HepG2 (cell line): ENCODE data around the gene AMN. TPM values are rescaled to one million over a fixed set of nuclear protein-coding genes. Genes with fewer than 3 reads are reported as not detected.

Experiments used
- HDAC6 ChIP-seq: fragments of 200-600 bp; sonication (generic); IDR thresholded peaks from 2 replicates; pipeline ENCODE4 v1.7.0; 2017; ENCODE audit warnings: mild to moderate bottlenecking, antibody characterized with exemption, low read length, low read depth
- IKZF4 ChIP-seq: sonication (generic); formaldehyde crosslinking; IDR thresholded peaks from 2 replicates; pipeline ENCODE4 v1.5.1; 2020; ENCODE audit warnings: borderline replicate concordance, mild to moderate bottlenecking, low read depth, missing genetic modification reagents; ENCODE audit errors: not compliant biosample characterization
- IRF2 ChIP-seq: IDR thresholded peaks from 2 replicates; pipeline ENCODE4 v1.6.1; 2018; ENCODE audit warnings: missing genetic modification reagents, missing compliant biosample characterization
- MBNL3 ChIP-seq: fragments of 250-450 bp; sonication (Bioruptor Pico); conservative IDR thresholded peaks from 2 replicates; pipeline ENCODE4 v1.8.0; 2022; ENCODE audit warnings: mild to moderate bottlenecking, inconsistent platforms
- PCBP1 ChIP-seq: fragments of 200-400 bp; formaldehyde crosslinking; IDR thresholded peaks from 2 replicates; pipeline ENCODE4 v1.6.1; 2017; ENCODE audit warnings: mild to moderate bottlenecking, low read depth, low read length, borderline replicate concordance
- PRPF4 ChIP-seq: fragments of 200-400 bp; formaldehyde crosslinking; IDR thresholded peaks from 2 replicates; pipeline ENCODE4 v1.6.1; 2016; ENCODE audit warnings: low read length, low read depth; ENCODE audit not compliant: poor library complexity, severe bottlenecking
- REPIN1 ChIP-seq: sonication (generic); formaldehyde crosslinking; IDR thresholded peaks from 2 replicates; pipeline ENCODE4 v1.8.0; 2022; ENCODE audit warnings: missing genetic modification reagents, low read depth, mild to moderate bottlenecking, borderline replicate concordance
- TMF1 ChIP-seq: sonication (generic); formaldehyde crosslinking; IDR thresholded peaks from 2 replicates; pipeline ENCODE4 v1.8.1; 2022; ENCODE audit warnings: low read depth, missing genetic modification reagents
- ZFP82 ChIP-seq: sonication (generic); formaldehyde crosslinking; IDR thresholded peaks from 2 replicates; pipeline ENCODE4 v1.5.1; 2020; ENCODE audit warnings: mild to moderate bottlenecking, missing genetic modification reagents, borderline replicate concordance
- ZNF224 ChIP-seq: sonication (generic); formaldehyde crosslinking; IDR thresholded peaks from 2 replicates; pipeline ENCODE4 v1.5.0; 2020; ENCODE audit warnings: mild to moderate bottlenecking, missing genetic modification reagents
- ZNF33A ChIP-seq: sonication (generic); formaldehyde crosslinking; IDR thresholded peaks from 2 replicates; pipeline ENCODE4 v1.5.1; 2020; ENCODE audit warnings: missing genetic modification reagents, mild to moderate bottlenecking, moderate library complexity, borderline replicate concordance
- ZNF441 ChIP-seq: sonication (generic); formaldehyde crosslinking; IDR thresholded peaks from 2 replicates; pipeline ENCODE4 v1.7.0; 2021; ENCODE audit warnings: missing genetic modification reagents, borderline replicate concordance
- ZNF496 ChIP-seq: sonication (generic); formaldehyde crosslinking; IDR thresholded peaks from 2 replicates; pipeline ENCODE4 v1.8.1; 2023; ENCODE audit warnings: mild to moderate bottlenecking, moderate library complexity, missing genetic modification reagents; ENCODE audit not compliant: insufficient replicate concordance
- ZNF576 ChIP-seq: sonication (generic); formaldehyde crosslinking; IDR thresholded peaks from 2 replicates; pipeline ENCODE4 v1.4.0; 2020; ENCODE audit warnings: mild to moderate bottlenecking, missing genetic modification reagents
- ZNF598 ChIP-seq: sonication (generic); formaldehyde crosslinking; IDR thresholded peaks from 2 replicates; pipeline ENCODE4 v1.5.1; 2020; ENCODE audit warnings: mild to moderate bottlenecking, missing genetic modification reagents, borderline replicate concordance
- ZZZ3 ChIP-seq: sonication (generic); formaldehyde crosslinking; IDR thresholded peaks from 2 replicates; pipeline ENCODE4 v1.4.0; 2020; ENCODE audit warnings: missing genetic modification reagents, mild to moderate bottlenecking, borderline replicate concordance
- polyA plus RNA-seq, 8 experiments: library from polyadenylated mRNA; depleted of rRNA in 3 of 8; stranded (reverse) in 7 of 8; unstranded in 1 of 8; fragments of >200 nt; fragmentation: Illumina TruSeq in 4 of 8; extraction: Trizol in 4 of 8; gene quantifications; 2 replicates each; pipeline versions ENCODE4 v1.2.1 to v1.2.3, GENCODE V29; 2011 to 2016; ENCODE audit warnings: low read depth in 4 of 8, missing spikeins in 1 of 8, mixed read lengths in 1 of 8; ENCODE audit not compliant: insufficient read depth in 1 of 8
- total RNA-seq, 5 experiments: library from RNA; depleted of rRNA; stranded (reverse); fragments of >200 nt; fragmentation: Illumina TruSeq; extraction: Trizol; gene quantifications; 2 replicates each; pipeline ENCODE4 v1.2.3, GENCODE V29; 2016; ENCODE audit warnings: low read depth in 1 of 5
- TF ChIP-seq, protein P1 (sequence below): sonication (generic); formaldehyde crosslinking; conservative IDR thresholded peaks from 2 replicates; pipeline ENCODE4 v1.8.0; 2022; ENCODE audit warnings: low read depth, missing genetic modification reagents
- TF ChIP-seq, protein P2 (sequence below): sonication (generic); formaldehyde crosslinking; IDR thresholded peaks from 2 replicates; pipeline ENCODE4 v1.4.0; 2020; ENCODE audit warnings: mild to moderate bottlenecking, low read depth, missing genetic modification reagents
- TF ChIP-seq, protein P3 (sequence below): sonication (generic); formaldehyde crosslinking; IDR thresholded peaks from 2 replicates; pipeline ENCODE4 v1.4.0; 2020; ENCODE audit warnings: mild to moderate bottlenecking, missing genetic modification reagents, borderline replicate concordance
- TF ChIP-seq, protein P4 (sequence below): sonication (generic); formaldehyde crosslinking; IDR thresholded peaks from 2 replicates; pipeline ENCODE4 v1.4.0; 2020; ENCODE audit warnings: mild to moderate bottlenecking, missing genetic modification reagents
- TF ChIP-seq, protein P5 (sequence below): sonication (generic); formaldehyde crosslinking; IDR thresholded peaks from 2 replicates; pipeline ENCODE4 v1.8.0; 2022; ENCODE audit warnings: missing genetic modification reagents, mild to moderate bottlenecking, inconsistent platforms, borderline replicate concordance

Gene AMN
- total and polyA plus RNA-seq, 2 of the 13 experiments (the other 11 are each of a cell fraction or from before 2014, with no cell fraction given), result 9.8 to 33.1 TPM

- TF ChIP-seq, protein P1, sequence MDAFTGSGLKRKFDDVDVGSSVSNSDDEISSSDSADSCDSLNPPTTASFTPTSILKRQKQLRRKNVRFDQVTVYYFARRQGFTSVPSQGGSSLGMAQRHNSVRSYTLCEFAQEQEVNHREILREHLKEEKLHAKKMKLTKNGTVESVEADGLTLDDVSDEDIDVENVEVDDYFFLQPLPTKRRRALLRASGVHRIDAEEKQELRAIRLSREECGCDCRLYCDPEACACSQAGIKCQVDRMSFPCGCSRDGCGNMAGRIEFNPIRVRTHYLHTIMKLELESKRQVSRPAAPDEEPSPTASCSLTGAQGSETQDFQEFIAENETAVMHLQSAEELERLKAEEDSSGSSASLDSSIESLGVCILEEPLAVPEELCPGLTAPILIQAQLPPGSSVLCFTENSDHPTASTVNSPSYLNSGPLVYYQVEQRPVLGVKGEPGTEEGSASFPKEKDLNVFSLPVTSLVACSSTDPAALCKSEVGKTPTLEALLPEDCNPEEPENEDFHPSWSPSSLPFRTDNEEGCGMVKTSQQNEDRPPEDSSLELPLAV (CRISPR knock-in tag), result no peak
- TF ChIP-seq PCBP1 (peak; percentile 95; the same call in 1 of the 2 replicates), IKZF4 (peak; percentile 83), ZNF576 (no peak), IRF2 (CRISPR knock-in tag) (peak; percentile 64; the same call in 1 of the 2 replicates), PRPF4 (no peak), ZNF33A (CRISPR knock-in tag) (no peak), ZFP82 (CRISPR knock-in tag) (peak; percentile 79; the same call in 1 of the 2 replicates), ZZZ3 (CRISPR knock-in tag) (no peak), ZNF496 (CRISPR knock-in tag) (no peak), TMF1 (0 out of 2 replicates have a peak, but pooled peaks have one; percentile 49), HDAC6 (no peak), ZNF224 (CRISPR knock-in tag) (no peak), REPIN1 (CRISPR knock-in tag) (peak; percentile 53), MBNL3 (CRISPR knock-in tag) (no peak), ZNF598 (CRISPR knock-in tag) (no peak), ZNF441 (CRISPR knock-in tag) (peak; percentile 29; the same call in 1 of the 2 replicates)
- TF ChIP-seq, protein P2, sequence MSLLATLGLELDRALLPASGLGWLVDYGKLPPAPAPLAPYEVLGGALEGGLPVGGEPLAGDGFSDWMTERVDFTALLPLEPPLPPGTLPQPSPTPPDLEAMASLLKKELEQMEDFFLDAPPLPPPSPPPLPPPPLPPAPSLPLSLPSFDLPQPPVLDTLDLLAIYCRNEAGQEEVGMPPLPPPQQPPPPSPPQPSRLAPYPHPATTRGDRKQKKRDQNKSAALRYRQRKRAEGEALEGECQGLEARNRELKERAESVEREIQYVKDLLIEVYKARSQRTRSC (CRISPR knock-in tag), result no peak
- TF ChIP-seq, protein P3, sequence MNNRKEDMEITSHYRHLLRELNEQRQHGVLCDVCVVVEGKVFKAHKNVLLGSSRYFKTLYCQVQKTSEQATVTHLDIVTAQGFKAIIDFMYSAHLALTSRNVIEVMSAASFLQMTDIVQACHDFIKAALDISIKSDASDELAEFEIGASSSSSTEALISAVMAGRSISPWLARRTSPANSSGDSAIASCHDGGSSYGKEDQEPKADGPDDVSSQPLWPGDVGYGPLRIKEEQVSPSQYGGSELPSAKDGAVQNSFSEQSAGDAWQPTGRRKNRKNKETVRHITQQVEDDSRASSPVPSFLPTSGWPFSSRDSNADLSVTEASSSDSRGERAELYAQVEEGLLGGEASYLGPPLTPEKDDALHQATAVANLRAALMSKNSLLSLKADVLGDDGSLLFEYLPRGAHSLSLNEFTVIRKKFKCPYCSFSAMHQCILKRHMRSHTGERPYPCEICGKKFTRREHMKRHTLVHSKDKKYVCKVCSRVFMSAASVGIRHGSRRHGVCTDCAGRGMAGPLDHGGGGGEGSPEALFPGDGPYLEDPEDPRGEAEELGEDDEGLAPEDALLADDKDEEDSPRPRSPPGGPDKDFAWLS (CRISPR knock-in tag), result no peak
- TF ChIP-seq, protein P4, sequence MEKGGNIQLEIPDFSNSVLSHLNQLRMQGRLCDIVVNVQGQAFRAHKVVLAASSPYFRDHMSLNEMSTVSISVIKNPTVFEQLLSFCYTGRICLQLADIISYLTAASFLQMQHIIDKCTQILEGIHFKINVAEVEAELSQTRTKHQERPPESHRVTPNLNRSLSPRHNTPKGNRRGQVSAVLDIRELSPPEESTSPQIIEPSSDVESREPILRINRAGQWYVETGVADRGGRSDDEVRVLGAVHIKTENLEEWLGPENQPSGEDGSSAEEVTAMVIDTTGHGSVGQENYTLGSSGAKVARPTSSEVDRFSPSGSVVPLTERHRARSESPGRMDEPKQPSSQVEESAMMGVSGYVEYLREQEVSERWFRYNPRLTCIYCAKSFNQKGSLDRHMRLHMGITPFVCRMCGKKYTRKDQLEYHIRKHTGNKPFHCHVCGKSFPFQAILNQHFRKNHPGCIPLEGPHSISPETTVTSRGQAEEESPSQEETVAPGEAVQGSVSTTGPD, result no peak; the same call in 1 of the 2 replicates
- TF ChIP-seq, protein P5, sequence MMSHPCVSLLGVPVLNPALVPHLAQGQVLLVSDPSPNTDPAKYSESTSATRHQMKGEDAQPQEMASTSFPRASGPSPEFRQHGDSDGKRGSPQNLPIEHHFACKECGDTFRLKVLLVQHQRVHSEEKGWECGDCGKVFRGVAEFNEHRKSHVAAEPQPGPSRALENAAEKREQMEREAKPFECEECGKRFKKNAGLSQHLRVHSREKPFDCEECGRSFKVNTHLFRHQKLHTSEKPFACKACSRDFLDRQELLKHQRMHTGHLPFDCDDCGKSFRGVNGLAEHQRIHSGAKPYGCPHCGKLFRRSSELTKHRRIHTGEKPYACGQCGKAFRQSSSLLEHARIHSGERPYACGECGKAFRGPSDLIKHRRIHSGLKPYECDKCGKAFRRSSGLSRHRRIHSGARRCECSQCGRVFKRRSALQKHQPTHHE (CRISPR knock-in tag), result 0 out of 2 replicates have a peak, but pooled peaks have one; percentile 41
These were observed at the start of gene AMN (continued) for GRCh38 chr14:102922490-102923200.
